SK-N-SH treated with all-trans-retinoic acid at 6 μM for 48 hours (cell line): ENCODE results near the gene HNF4A.

Source experiments
- ZFP30 ChIP-seq: fragments of 450-650 bp; formaldehyde crosslinking; IDR thresholded peaks from 2 replicates; pipeline ENCODE4 v1.5.0; 2022; ENCODE audit warnings: mild to moderate bottlenecking, moderate library complexity
- ZNF8 ChIP-seq: fragments of 450-650 bp; formaldehyde crosslinking; IDR thresholded peaks from 2 replicates; pipeline ENCODE4 v1.5.0; 2020; ENCODE audit warnings: mild to moderate bottlenecking, moderate library complexity

GRCh38 chr20:44455126-44455525 is 99.6 kb downstream of the HNF4A start:
- no peak for TF ChIP-seq ZNF8 (CRISPR knock-in tag)
- TF ChIP-seq ZFP30, result no peak
